Heart right ventricle (tissue), 16 donors: ENCODE data around the gene ITGB3. TPM values are rescaled to one million over a fixed set of nuclear protein-coding genes. Genes with fewer than 3 reads are reported as not detected.

Experiments used
- ATAC-seq, 8 donors: fragments of 200-7000 bp; cut with Tn5 transposase; one replicate each; pipeline ENCODE4 v1.9.1; 2020; ENCODE audit warnings: mild to moderate bottlenecking in 8 of 8, moderate library complexity in 8 of 8, moderate number of reproducible peaks in 1 of 8
- DNase-seq, 2 donors: peaks; one replicate each; pipeline ENCODE4 v3.0.0-alpha.2; 2020
- H3K27ac ChIP-seq, 10 donors: fragments of 200-600 bp; sonication (generic) in 2 of 10; one replicate each; pipeline versions ENCODE4 v1.5.0 to v1.8.0; 2020 to 2022; ENCODE audit warnings: mild to moderate bottlenecking in 3 of 10
- H3K27me3 ChIP-seq, 7 donors: fragments of 200-600 bp; one replicate each; pipeline ENCODE4 v1.8.0; 2021 to 2022; ENCODE audit warnings: mild to moderate bottlenecking in 2 of 7
- H3K36me3 ChIP-seq, 9 donors: fragments of 200-600 bp; sonication (generic) in 1 of 9; one replicate each; pipeline versions ENCODE4 v1.5.0 to v1.8.0; 2020 to 2022; ENCODE audit warnings: mild to moderate bottlenecking in 2 of 9
- H3K4me1 ChIP-seq, 9 donors: fragments of 200-600 bp; sonication (generic) in 1 of 9; one replicate each; pipeline versions ENCODE4 v1.5.0 to v1.8.0; 2020 to 2022; ENCODE audit warnings: mild to moderate bottlenecking in 4 of 9
- H3K4me3 ChIP-seq, 10 donors: fragments of 200-600 bp; sonication (generic) in 2 of 10; one replicate each; pipeline versions ENCODE4 v1.5.0 to v1.8.0; 2020 to 2022; ENCODE audit warnings: mild to moderate bottlenecking in 7 of 10, moderate library complexity in 2 of 10
- H3K9me3 ChIP-seq, 11 donors: fragments of 200-600 bp in 10 of 11; sonication (generic) in 2 of 11; one replicate each; pipeline versions ENCODE4 v1.5.0 to v1.8.0; 2013 to 2022; ENCODE audit warnings: mild to moderate bottlenecking in 2 of 11, control low read depth in 1 of 11, moderate library complexity in 1 of 11
- WGBS, 2 donors: extraction: QIAGEN DNeasy Blood & Tissue Kit; methylation state at CpG; one replicate each; pipeline ENCODE4 v1.1.7; 2013; ENCODE audit warnings: inconsistent platforms in 1 of 2; 5-methylcytosine and 5-hydroxymethylcytosine counted together
- intact Hi-C, 10 donors: fragments of 100-400 bp; cut with DNase I; formaldehyde crosslinking; loops; one replicate each; pipeline versions ENCODE4 v1.11.1 to v1.14.2; 2022
- polyA plus RNA-seq, 2 donors: library from polyadenylated mRNA; stranded (reverse); fragments of 200-250 nt; gene quantifications; one replicate each; pipeline ENCODE4 v1.2.3, GENCODE V29; 2013
- total RNA-seq, 10 donors: library from RNA; stranded (reverse); fragmentation: NEBNext Ultra II Directional in 3 of 10; extraction: Animal tissue kit (Norgen Biotek cat#: 25700) in 3 of 10; gene quantifications; one replicate each; pipeline versions ENCODE4 v1.2.1 to v1.2.4, GENCODE V29; 2021 to 2023
- TF ChIP-seq, protein P1 (sequence below), 9 donors: fragments of 200-600 bp; sonication (generic) in 2 of 9; IDR thresholded peaks; one replicate each; pipeline versions ENCODE4 v1.5.0 to v1.8.0; 2021 to 2022; ENCODE audit warnings: antibody characterized with exemption in 9 of 9, mild to moderate bottlenecking in 5 of 9, moderate library complexity in 1 of 9
- donor health status: Arrhythmogenic right ventricular cardiomyopathy.
- donor health status: ischemic (EF 13 %, LVEDD 7.1; RV severe dilation, severe dysfunction).
- donor health status: healthy with polysubstance abuse.
- donor health status: DM: no; HTN: yes; CAD: no.
- donor health status: DM: no; HTN: no; CAD: no.
- donor health status: ischemic (EF 25% LVEDD 6.9; RV normal size, moderate dysfunction).
- donor health status: ischemic (EF 25% LVEDD 5.7; RV mildly dilated, moderate dysfunction).
- donor health status: healthy.
- donor health status: DM: yes; HTN: yes; CAD: no.
- donor health status: Ischemic cardiomyopathy.
- donor health status: ischemic (EF 35%, LVEDD 5.7; RV mildly dilated, moderate dysfunction).
- donor health status: nonischemic (EF 11% LVEDD 7.7; RV severe dilation, severe dysfunction).
- donor health status: DM: yes; HTN: yes; CAD: no.
- donor health status: PGD.
- donor health status: ischemic (EF 29% LVEDD 5.4; RV normal size, mild dysfunction).
- donor health status: nonischemic (EF 23%, LVEDD 6.1; RV moderate dilation, normal function).

Gene ITGB3
- total and polyA plus RNA-seq, 12 donors: 1.9 to 18.0 (median 3.2) TPM

DNA sequence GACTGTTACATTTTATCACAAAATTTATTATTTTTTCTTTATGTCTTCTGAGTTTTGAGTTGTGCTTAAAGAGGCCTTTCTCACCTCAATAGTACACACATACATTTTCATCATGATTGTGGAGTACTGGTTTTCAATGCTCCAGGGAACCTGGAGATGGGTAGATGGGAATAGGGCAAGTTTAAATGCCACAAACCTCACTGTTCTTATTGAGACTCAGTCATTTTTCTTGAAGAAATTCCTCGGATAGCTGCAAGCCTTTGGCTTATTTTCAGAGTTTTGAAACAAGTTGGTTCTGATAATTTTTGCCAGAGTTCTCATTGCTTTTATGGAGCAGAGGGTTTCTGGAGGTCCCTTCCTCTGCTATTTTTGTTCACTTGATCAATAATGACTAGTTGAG, 105.0 kb downstream of the ITGB3 start:
- WGBS, 2 donors: 88 to 96% methylated on average over 1 of the region's 1 CpG
- no peaks in the 10 kb centered on the region for H3K27me3 ChIP-seq
- intact Hi-C loops: no loop called here
- DNase-seq (no peak), ATAC-seq (no peak)
- no peaks in the 10 kb centered on the region for H3K4me1 ChIP-seq
- H3K4me3 ChIP-seq: no peak overlapping the region
- H3K27ac ChIP-seq: no peak overlapping the region
- H3K36me3 ChIP-seq: no peaks in the 10 kb centered on the region
- H3K9me3 ChIP-seq: peaks cover 0 to 4% (median 0%) of the 10 kb centered on the region in 11 donors
- TF ChIP-seq, protein P1, sequence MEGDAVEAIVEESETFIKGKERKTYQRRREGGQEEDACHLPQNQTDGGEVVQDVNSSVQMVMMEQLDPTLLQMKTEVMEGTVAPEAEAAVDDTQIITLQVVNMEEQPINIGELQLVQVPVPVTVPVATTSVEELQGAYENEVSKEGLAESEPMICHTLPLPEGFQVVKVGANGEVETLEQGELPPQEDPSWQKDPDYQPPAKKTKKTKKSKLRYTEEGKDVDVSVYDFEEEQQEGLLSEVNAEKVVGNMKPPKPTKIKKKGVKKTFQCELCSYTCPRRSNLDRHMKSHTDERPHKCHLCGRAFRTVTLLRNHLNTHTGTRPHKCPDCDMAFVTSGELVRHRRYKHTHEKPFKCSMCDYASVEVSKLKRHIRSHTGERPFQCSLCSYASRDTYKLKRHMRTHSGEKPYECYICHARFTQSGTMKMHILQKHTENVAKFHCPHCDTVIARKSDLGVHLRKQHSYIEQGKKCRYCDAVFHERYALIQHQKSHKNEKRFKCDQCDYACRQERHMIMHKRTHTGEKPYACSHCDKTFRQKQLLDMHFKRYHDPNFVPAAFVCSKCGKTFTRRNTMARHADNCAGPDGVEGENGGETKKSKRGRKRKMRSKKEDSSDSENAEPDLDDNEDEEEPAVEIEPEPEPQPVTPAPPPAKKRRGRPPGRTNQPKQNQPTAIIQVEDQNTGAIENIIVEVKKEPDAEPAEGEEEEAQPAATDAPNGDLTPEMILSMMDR (IDR thresholded peaks at IDR 0.05): no peak

Other genes with a start within 250 kb of the ITGB3 start
- gene CDC27, start 64.5 kb upstream of the ITGB3 start, total RNA-seq: 100 to 1,000 TPM in 2 of 10 donors, 10 to 100 TPM in 8; 73.7 to 103 (median 84.9) TPM
- gene CDC27, start 64.5 kb upstream of the ITGB3 start, polyA plus RNA-seq: 10 to 100 TPM; 14.0 to 21.3 TPM
- gene MYL4, start 44.5 kb upstream of the ITGB3 start, total RNA-seq: 100 to 1,000 TPM in 5 of 10 donors, 10 to 100 TPM in 5; 33.9 to 459 (median 92.5) TPM
- 100 to 1,000 TPM in 1 of 2 donors, 10 to 100 TPM in 1; 36.5 to 239 TPM for gene MYL4, start 44.5 kb upstream of the ITGB3 start, polyA plus RNA-seq
- 1 to 10 TPM in 9 of 10 donors, under 1 TPM in 1; 0.92 to 3.8 (median 2.1) TPM for gene EFCAB13, start 70.1 kb downstream of the ITGB3 start, total RNA-seq
- 1 to 10 TPM in 1 of 2 donors, under 1 TPM in 1; 0.32 to 2.9 TPM for gene EFCAB13, start 70.1 kb downstream of the ITGB3 start, polyA plus RNA-seq